SK-N-SH (cell line): ENCODE results near the gene ADD1. TPM values are rescaled to one million over a fixed set of nuclear protein-coding genes. Genes with fewer than 3 reads are reported as not detected.

ENCODE experiments used
- CTCF ChIA-PET: fragments of 300-600, 350-600 bp; formaldehyde crosslinking; extraction: SDS; loops from one replicate; lab custom pipeline; 2021; lab: Yijun Ruan, JAX
- POLR2A ChIA-PET: fragments of 350-600 bp; sonication (Branson Sonifier 250); formaldehyde crosslinking; extraction: SDS; loops from one replicate; lab custom pipeline; 2020; ENCODE audit warnings: antibody characterized with exemption, inconsistent platforms; lab: Yijun Ruan, JAX
- DNase-seq: peaks from one replicate; pipeline ENCODE4 v3.0.0; 2012
- H2AFZ ChIP-seq: fragments of 200-600 bp; sonication (generic); 2 replicates; pipeline ENCODE4 v1.8.1; 2016; ENCODE audit warnings: antibody characterized with exemption, mild to moderate bottlenecking, low read depth
- H3F3A ChIP-seq: fragments of 200-600 bp; sonication (generic); replicated peaks from 2 replicates; pipeline ENCODE3; 2016; ENCODE audit warnings: antibody characterized with exemption, mild to moderate bottlenecking; ENCODE audit not compliant: insufficient read depth
- H3K27ac ChIP-seq, 2 experiments: fragments of 200-500 bp in 1 of 2; fragments of 200-600 bp in 1 of 2; sonication (Bioruptor generic) in 1 of 2; sonication (generic), shearing (Covaris generic) in 1 of 2; 2 replicates each; pipeline versions ENCODE4 v1.5.1 to v1.6.1; 2014 to 2016; ENCODE audit warnings: low read depth in 2 of 2, inconsistent platforms in 1 of 2, low read length in 1 of 2, mild to moderate bottlenecking in 1 of 2, mixed read lengths in 1 of 2
- H3K27me3 ChIP-seq: fragments of 200-600 bp; sonication (generic), shearing (Covaris generic); 2 replicates; pipeline ENCODE4 v1.6.1; 2016; ENCODE audit warnings: mixed run types; ENCODE audit not compliant: insufficient read depth
- H3K36me3 ChIP-seq, 2 experiments: fragments of 200-500 bp in 1 of 2; fragments of 200-600 bp in 1 of 2; sonication (Bioruptor generic) in 1 of 2; sonication (generic) in 1 of 2; replicated peaks in 1 of 2; 2 replicates each; pipeline versions ENCODE3 to v1.5.1; 2014 to 2016; ENCODE audit warnings: low read length in 1 of 2, mild to moderate bottlenecking in 1 of 2; ENCODE audit not compliant: insufficient read depth in 2 of 2, control insufficient read depth in 1 of 2
- H3K4me1 ChIP-seq, 2 experiments: fragments of 200-500 bp in 1 of 2; fragments of 200-600 bp in 1 of 2; sonication (Bioruptor generic) in 1 of 2; sonication (generic), shearing (Covaris generic) in 1 of 2; 2 replicates each; pipeline versions ENCODE4 v1.5.1 to v1.6.1; 2014 to 2016; ENCODE audit warnings: low read depth in 1 of 2, low read length in 1 of 2, mixed run types in 1 of 2; ENCODE audit not compliant: insufficient read depth in 2 of 2, control insufficient read depth in 1 of 2
- H3K4me2 ChIP-seq: fragments of 200-600 bp; sonication (generic), shearing (Covaris generic); 2 replicates; pipeline ENCODE4 v1.6.1; 2017; ENCODE audit warnings: mixed run types
- H3K4me3 ChIP-seq, 2 experiments: fragments of 200-500 bp in 1 of 2; fragments of 200-600 bp in 1 of 2; sonication (Bioruptor generic) in 1 of 2; sonication (generic), shearing (Covaris generic) in 1 of 2; 2 replicates each; pipeline versions ENCODE4 v1.5.1 to v1.8.1; 2014 to 2016; ENCODE audit warnings: low read depth in 2 of 2, inconsistent platforms in 1 of 2, low read length in 1 of 2, mild to moderate bottlenecking in 1 of 2, mixed read lengths in 1 of 2, moderate library complexity in 1 of 2
- H3K79me2 ChIP-seq: fragments of 200-600 bp; sonication (generic); 2 replicates; pipeline ENCODE4 v1.8.1; 2017; ENCODE audit warnings: mild to moderate bottlenecking; ENCODE audit not compliant: insufficient read depth
- H3K9ac ChIP-seq: fragments of 200-600 bp; sonication (generic); 2 replicates; pipeline ENCODE4 v1.6.1; 2017; ENCODE audit warnings: mixed run types
- H3K9me2 ChIP-seq: fragments of 200-600 bp; sonication (generic); 2 replicates; pipeline ENCODE4 v1.6.1; 2017; ENCODE audit warnings: mixed run types
- H3K9me3 ChIP-seq: fragments of 200-600 bp; sonication (generic); 2 replicates; pipeline ENCODE4 v1.6.1; 2017; ENCODE audit warnings: mixed run types, mild to moderate bottlenecking, moderate library complexity
- H4K20me1 ChIP-seq: fragments of 200-600 bp; sonication (generic); 2 replicates; pipeline ENCODE4 v1.6.1; 2017; ENCODE audit warnings: mild to moderate bottlenecking, mixed run types; ENCODE audit not compliant: insufficient read depth
- CHD2 ChIP-seq: fragments of 150-350 bp; IDR thresholded peaks from 2 replicates; pipeline ENCODE4 v1.6.1; 2018; ENCODE audit warnings: low read length; ENCODE audit not compliant: partially characterized antibody
- MXI1 ChIP-seq: IDR thresholded peaks from 2 replicates; pipeline ENCODE4 v1.6.1; 2012; ENCODE audit warnings: mild to moderate bottlenecking, low read depth, low read length, improper control_type of control experiment
- NFIC ChIP-seq: IDR thresholded peaks from 2 replicates; pipeline ENCODE4 v1.4.0; 2012; ENCODE audit warnings: borderline replicate concordance
- NRF1 ChIP-seq: IDR thresholded peaks from 2 replicates; pipeline ENCODE4 v1.6.1; 2012; ENCODE audit warnings: low read depth, mild to moderate bottlenecking, low read length
- RCOR1 ChIP-seq: fragments of 150-350 bp; IDR thresholded peaks from 2 replicates; pipeline ENCODE4 v1.6.1; 2017; ENCODE audit warnings: antibody characterized with exemption, low read length
- SMC3 ChIP-seq: IDR thresholded peaks from 2 replicates; pipeline ENCODE4 v1.6.1; 2012; ENCODE audit warnings: low read depth, low read length, improper control_type of control experiment
- TCF12 ChIP-seq: IDR thresholded peaks from 2 replicates; pipeline ENCODE4 v1.4.0; 2012
- TEAD4 ChIP-seq: IDR thresholded peaks from 2 replicates; pipeline ENCODE4 v1.4.0; 2012; ENCODE audit warnings: mild to moderate bottlenecking, borderline replicate concordance; ENCODE audit not compliant: insufficient read depth
- WGBS: methylation state at CpG from one replicate; pipeline ENCODE4 v1.1.6; 2017; ENCODE audit warnings: low lambda C conversion rate; 5-methylcytosine and 5-hydroxymethylcytosine counted together
- polyA plus RNA-seq, 3 experiments: library from polyadenylated mRNA; depleted of rRNA; stranded (reverse); fragments of >200 nt; gene quantifications; 2 replicates each; pipeline ENCODE4 v1.2.3, GENCODE V29; 2012
- TF ChIP-seq, protein P1 (sequence below): IDR thresholded peaks from 2 replicates; pipeline ENCODE4 v1.4.0; 2012; ENCODE audit warnings: low read depth
- TF ChIP-seq, protein P2 (sequence below): fragments of 150-350 bp; IDR thresholded peaks from 2 replicates; pipeline ENCODE4 v1.6.1; 2017; ENCODE audit warnings: antibody characterized with exemption, low read length, low read depth, borderline replicate concordance
- TF ChIP-seq, protein P3 (sequence below): fragments of 150-350 bp; IDR thresholded peaks from 2 replicates; pipeline ENCODE4 v1.6.1; 2016; ENCODE audit warnings: mild to moderate bottlenecking, low read depth, low read length
- TF ChIP-seq, protein P4 (sequence below): fragments of 200-600 bp; sonication (generic); IDR thresholded peaks from 2 replicates; pipeline ENCODE4 v1.6.1; 2017; ENCODE audit warnings: antibody characterized with exemption, mild to moderate bottlenecking, moderate library complexity
- TF ChIP-seq, protein P5 (sequence below): IDR thresholded peaks from 2 replicates; pipeline ENCODE4 v1.6.1; 2012; ENCODE audit warnings: mild to moderate bottlenecking, low read depth, low read length, moderate library complexity
- TF ChIP-seq, protein P6 (sequence below): IDR thresholded peaks from 2 replicates; pipeline ENCODE4; 2012
- TF ChIP-seq, protein P7 (sequence below): IDR thresholded peaks from 2 replicates; pipeline ENCODE4 v1.4.0; 2012; ENCODE audit warnings: low read depth, borderline replicate concordance

The ADD1 gene
- polyA plus RNA-seq, 1 of the 3 experiments (the other 2 are of a cell fraction): 155 TPM

DNA sequence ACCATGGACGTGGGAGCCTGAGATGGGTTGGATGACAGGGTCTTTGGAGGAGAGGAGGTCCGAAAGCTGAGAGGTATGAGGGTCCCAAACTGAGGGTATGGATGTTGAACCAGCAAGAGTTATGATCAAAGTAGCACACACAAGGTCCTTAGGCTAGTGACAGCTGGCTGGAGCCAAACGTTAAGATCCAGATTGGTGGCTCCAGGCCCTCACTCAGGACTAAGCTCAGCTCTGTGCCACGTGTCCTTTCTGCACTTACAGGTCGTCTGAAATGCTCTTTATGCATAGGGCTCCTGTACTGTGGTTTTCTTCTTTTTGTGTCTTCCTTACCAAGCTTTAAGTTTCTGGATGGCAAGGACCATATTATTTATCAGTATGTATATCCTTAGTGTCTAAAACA lies 35.4 kb downstream of the ADD1 start:
- DNase-seq: no peak
- Histone ChIP-seq H3K9me3 (no peaks in the 10 kb centered on the region), H3K4me3 (no peak overlapping the region), H3K36me3 (peaks cover 14 to 43% of the 10 kb centered on the region in 2 experiments), H2AFZ (no peak overlapping the region), H3K27me3 (no peaks in the 10 kb centered on the region), H4K20me1 (peaks cover 37% of the 10 kb centered on the region), H3K9ac (no peak overlapping the region), H3K4me1 (no peaks in the 10 kb centered on the region), H3F3A (peaks cover 19% of the 10 kb centered on the region), H3K9me2 (no peaks in the 10 kb centered on the region), H3K79me2 (peaks cover 83% of the 10 kb centered on the region), H3K27ac (no peak overlapping the region), H3K4me2 (no peak overlapping the region)
- no peak for TF ChIP-seq TCF12
- no peak for TF ChIP-seq NFIC
- TF ChIP-seq, protein P1, sequence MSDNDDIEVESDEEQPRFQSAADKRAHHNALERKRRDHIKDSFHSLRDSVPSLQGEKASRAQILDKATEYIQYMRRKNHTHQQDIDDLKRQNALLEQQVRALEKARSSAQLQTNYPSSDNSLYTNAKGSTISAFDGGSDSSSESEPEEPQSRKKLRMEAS: no peak
- TF ChIP-seq, protein P2, sequence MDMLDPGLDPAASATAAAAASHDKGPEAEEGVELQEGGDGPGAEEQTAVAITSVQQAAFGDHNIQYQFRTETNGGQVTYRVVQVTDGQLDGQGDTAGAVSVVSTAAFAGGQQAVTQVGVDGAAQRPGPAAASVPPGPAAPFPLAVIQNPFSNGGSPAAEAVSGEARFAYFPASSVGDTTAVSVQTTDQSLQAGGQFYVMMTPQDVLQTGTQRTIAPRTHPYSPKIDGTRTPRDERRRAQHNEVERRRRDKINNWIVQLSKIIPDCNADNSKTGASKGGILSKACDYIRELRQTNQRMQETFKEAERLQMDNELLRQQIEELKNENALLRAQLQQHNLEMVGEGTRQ: no peak
- no peak for TF ChIP-seq MXI1
- no peak for TF ChIP-seq RCOR1
- TF ChIP-seq, protein P3, sequence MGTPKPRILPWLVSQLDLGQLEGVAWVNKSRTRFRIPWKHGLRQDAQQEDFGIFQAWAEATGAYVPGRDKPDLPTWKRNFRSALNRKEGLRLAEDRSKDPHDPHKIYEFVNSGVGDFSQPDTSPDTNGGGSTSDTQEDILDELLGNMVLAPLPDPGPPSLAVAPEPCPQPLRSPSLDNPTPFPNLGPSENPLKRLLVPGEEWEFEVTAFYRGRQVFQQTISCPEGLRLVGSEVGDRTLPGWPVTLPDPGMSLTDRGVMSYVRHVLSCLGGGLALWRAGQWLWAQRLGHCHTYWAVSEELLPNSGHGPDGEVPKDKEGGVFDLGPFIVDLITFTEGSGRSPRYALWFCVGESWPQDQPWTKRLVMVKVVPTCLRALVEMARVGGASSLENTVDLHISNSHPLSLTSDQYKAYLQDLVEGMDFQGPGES: no peak
- TF ChIP-seq, protein P4, sequence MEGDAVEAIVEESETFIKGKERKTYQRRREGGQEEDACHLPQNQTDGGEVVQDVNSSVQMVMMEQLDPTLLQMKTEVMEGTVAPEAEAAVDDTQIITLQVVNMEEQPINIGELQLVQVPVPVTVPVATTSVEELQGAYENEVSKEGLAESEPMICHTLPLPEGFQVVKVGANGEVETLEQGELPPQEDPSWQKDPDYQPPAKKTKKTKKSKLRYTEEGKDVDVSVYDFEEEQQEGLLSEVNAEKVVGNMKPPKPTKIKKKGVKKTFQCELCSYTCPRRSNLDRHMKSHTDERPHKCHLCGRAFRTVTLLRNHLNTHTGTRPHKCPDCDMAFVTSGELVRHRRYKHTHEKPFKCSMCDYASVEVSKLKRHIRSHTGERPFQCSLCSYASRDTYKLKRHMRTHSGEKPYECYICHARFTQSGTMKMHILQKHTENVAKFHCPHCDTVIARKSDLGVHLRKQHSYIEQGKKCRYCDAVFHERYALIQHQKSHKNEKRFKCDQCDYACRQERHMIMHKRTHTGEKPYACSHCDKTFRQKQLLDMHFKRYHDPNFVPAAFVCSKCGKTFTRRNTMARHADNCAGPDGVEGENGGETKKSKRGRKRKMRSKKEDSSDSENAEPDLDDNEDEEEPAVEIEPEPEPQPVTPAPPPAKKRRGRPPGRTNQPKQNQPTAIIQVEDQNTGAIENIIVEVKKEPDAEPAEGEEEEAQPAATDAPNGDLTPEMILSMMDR: no peak
- TF ChIP-seq TEAD4: no peak
- TF ChIP-seq, protein P5, sequence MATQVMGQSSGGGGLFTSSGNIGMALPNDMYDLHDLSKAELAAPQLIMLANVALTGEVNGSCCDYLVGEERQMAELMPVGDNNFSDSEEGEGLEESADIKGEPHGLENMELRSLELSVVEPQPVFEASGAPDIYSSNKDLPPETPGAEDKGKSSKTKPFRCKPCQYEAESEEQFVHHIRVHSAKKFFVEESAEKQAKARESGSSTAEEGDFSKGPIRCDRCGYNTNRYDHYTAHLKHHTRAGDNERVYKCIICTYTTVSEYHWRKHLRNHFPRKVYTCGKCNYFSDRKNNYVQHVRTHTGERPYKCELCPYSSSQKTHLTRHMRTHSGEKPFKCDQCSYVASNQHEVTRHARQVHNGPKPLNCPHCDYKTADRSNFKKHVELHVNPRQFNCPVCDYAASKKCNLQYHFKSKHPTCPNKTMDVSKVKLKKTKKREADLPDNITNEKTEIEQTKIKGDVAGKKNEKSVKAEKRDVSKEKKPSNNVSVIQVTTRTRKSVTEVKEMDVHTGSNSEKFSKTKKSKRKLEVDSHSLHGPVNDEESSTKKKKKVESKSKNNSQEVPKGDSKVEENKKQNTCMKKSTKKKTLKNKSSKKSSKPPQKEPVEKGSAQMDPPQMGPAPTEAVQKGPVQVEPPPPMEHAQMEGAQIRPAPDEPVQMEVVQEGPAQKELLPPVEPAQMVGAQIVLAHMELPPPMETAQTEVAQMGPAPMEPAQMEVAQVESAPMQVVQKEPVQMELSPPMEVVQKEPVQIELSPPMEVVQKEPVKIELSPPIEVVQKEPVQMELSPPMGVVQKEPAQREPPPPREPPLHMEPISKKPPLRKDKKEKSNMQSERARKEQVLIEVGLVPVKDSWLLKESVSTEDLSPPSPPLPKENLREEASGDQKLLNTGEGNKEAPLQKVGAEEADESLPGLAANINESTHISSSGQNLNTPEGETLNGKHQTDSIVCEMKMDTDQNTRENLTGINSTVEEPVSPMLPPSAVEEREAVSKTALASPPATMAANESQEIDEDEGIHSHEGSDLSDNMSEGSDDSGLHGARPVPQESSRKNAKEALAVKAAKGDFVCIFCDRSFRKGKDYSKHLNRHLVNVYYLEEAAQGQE: no peak
- TF ChIP-seq, protein P6, sequence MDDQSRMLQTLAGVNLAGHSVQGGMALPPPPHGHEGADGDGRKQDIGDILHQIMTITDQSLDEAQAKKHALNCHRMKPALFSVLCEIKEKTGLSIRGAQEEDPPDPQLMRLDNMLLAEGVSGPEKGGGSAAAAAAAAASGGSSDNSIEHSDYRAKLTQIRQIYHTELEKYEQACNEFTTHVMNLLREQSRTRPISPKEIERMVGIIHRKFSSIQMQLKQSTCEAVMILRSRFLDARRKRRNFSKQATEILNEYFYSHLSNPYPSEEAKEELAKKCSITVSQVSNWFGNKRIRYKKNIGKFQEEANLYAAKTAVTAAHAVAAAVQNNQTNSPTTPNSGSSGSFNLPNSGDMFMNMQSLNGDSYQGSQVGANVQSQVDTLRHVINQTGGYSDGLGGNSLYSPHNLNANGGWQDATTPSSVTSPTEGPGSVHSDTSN: no peak
- TF ChIP-seq, protein P7, sequence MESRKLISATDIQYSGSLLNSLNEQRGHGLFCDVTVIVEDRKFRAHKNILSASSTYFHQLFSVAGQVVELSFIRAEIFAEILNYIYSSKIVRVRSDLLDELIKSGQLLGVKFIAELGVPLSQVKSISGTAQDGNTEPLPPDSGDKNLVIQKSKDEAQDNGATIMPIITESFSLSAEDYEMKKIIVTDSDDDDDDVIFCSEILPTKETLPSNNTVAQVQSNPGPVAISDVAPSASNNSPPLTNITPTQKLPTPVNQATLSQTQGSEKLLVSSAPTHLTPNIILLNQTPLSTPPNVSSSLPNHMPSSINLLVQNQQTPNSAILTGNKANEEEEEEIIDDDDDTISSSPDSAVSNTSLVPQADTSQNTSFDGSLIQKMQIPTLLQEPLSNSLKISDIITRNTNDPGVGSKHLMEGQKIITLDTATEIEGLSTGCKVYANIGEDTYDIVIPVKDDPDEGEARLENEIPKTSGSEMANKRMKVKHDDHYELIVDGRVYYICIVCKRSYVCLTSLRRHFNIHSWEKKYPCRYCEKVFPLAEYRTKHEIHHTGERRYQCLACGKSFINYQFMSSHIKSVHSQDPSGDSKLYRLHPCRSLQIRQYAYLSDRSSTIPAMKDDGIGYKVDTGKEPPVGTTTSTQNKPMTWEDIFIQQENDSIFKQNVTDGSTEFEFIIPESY: no peak
- TF ChIP-seq SMC3: no peak
- no peak for TF ChIP-seq CHD2
- TF ChIP-seq NRF1: no peak
- CTCF ChIA-PET: interaction anchor here (0.9 kb wide), 1 partner anchor 14 kb away, joined by 3 read pairs; no protein-coding TSS in a partner anchor
- POLR2A ChIA-PET: interaction anchor here (0.7 to 1.1 kb wide), 2 partner anchors 56 to 123 kb away, joined by 3 read pairs; no protein-coding TSS in a partner anchor
- 78% methylated on average over 5 of the region's 5 CpGs for WGBS
